Kidney epithelial cell (primary cell): ENCODE results near the gene KRTAP3-2. TPM values are rescaled to one million over a fixed set of nuclear protein-coding genes. Genes with fewer than 3 reads are reported as not detected.

Experiments used
- DNase-seq: peaks from one replicate; pipeline ENCODE4 v3.0.0-alpha.2; 2010; ENCODE audit warnings: low read depth
- H3K27me3 ChIP-seq: 2 replicates; pipeline ENCODE4 v1.6.0; 2011; ENCODE audit warnings: low read length; ENCODE audit not compliant: control insufficient read depth, insufficient read depth
- H3K36me3 ChIP-seq: 2 replicates; pipeline ENCODE4 v1.5.1; 2011; ENCODE audit warnings: low read length; ENCODE audit not compliant: control insufficient read depth, insufficient read depth
- H3K4me3 ChIP-seq: 2 replicates; pipeline ENCODE4 v1.5.1; 2011; ENCODE audit warnings: low read depth, mild to moderate bottlenecking, control low read depth, low read length
- CTCF ChIP-seq: IDR thresholded peaks from 2 replicates; pipeline ENCODE4 v1.5.1; 2011; ENCODE audit warnings: mild to moderate bottlenecking, moderate library complexity, low read length, control low read depth, inconsistent platforms; ENCODE audit not compliant: insufficient read depth, poor library complexity, severe bottlenecking
- total RNA-seq: library from RNA; depleted of rRNA; stranded (reverse); fragments of >200 nt; gene quantifications from 2 replicates; pipeline ENCODE4 v1.2.3, GENCODE V29; 2015

Gene KRTAP3-2
- total RNA-seq, 1 donor from 2014 or later = not detected

DNA sequence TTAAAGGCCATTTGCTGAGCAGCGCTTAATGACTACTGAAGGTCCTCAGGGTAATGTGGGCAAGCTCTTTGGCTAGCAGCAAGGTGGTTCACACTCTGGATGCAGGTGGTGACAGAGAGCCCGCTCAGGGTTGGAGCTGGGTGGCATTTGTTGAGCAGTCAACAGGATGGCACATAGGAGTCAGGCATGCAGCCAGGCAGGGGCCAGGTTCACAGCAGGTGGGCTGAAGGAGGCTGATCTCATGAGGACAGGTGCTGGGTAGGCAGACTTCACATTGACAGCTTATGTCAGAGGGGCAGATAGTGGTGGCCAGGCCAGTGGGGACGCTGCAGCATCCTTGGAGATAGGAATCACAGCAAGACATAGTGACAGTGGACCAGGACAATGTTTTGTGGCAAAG, 4.7 kb upstream of the KRTAP3-2 start:
- no peak overlapping the region for H3K4me3 ChIP-seq
- no peak for TF ChIP-seq CTCF
- no peaks in the 10 kb centered on the region for H3K27me3 ChIP-seq
- H3K36me3 ChIP-seq = no peaks in the 10 kb centered on the region
- no peak for DNase-seq

DNA sequence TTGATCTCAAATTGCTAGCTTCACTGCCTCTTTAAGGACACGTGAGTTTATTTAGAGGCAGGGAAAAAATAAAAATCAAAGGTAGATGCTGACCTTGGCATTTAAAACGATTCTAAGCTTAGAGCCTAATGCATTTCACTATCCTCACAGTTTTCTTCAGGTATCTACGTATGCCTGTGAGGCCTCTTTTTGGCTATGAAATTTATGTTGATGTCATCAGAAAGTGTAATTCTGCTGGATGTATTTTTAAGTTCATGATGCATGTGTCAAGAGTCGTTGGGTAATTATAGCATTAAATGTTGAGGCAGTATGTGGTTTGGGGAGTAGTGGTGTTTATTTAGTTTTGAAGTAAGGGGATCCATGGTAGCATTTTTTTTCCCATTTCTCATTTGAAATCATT, 4.2 kb upstream of the KRTAP3-2 start:
- H3K36me3 ChIP-seq = no peaks in the 10 kb centered on the region
- H3K27me3 ChIP-seq = no peaks in the 10 kb centered on the region
- no peak for TF ChIP-seq CTCF
- DNase-seq = no peak
- H3K4me3 ChIP-seq = no peak overlapping the region

- no peaks in the 10 kb centered on the region for H3K36me3 ChIP-seq
- no peak overlapping the region for H3K4me3 ChIP-seq
- no peaks in the 10 kb centered on the region for H3K27me3 ChIP-seq
- TF ChIP-seq CTCF = no peak
- DNase-seq = no peak
These were observed 3.1 kb upstream of the KRTAP3-2 start for GRCh38 chr17:41002814-41003213.

DNA sequence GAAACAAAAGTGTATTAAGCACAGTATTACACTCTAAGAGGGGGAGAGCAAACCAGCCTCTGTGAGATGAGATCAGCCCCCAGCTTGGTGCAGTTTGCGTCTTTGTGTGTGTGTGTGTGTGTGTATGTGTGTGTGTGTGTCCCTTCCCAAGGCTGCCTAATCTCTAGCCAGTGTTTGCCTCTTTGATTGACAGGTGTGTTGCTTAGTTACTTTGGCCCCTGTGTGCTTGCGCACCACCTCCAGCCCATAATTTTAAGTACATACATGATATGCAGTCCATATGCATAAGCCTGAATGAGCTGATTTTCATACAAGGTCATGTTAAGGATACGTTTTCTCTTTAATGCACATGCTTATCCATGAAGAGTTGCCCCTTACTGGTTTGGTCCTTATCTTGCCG, 2.1 kb upstream of the KRTAP3-2 start:
- TF ChIP-seq CTCF = no peak
- no peaks in the 10 kb centered on the region for H3K27me3 ChIP-seq

DNA sequence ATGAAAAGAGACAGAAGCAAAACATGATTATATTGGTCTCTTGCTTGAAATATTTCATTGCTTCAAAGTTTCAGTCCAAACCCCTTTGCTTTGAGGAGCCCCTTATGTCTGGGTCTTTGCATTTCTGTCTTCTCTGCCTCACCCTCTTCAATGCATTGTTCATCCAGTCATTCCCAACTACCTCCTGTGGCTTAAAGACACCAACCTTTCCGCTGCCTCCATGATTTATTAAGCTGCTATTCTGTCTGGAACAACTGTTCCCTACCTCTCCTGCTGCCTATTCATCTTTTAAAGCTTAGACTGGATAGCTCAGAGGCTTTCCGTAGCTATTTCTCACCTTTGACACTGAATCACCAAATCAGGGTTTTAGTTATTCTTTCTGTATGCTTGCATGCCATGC, 2.3 kb downstream of the KRTAP3-2 start:
- no peak for DNase-seq
- Histone ChIP-seq H3K27me3 (no peaks in the 10 kb centered on the region), H3K4me3 (no peak overlapping the region), H3K36me3 (no peaks in the 10 kb centered on the region)
- TF ChIP-seq CTCF = no peak

More for the DNA sequence above, 2.1 kb upstream of the KRTAP3-2 start:
- DNase-seq = no peak
- Histone ChIP-seq H3K36me3 (no peaks in the 10 kb centered on the region), H3K4me3 (no peak overlapping the region)

- Histone ChIP-seq H3K4me3 (no peak overlapping the region), H3K36me3 (no peaks in the 10 kb centered on the region), H3K27me3 (no peaks in the 10 kb centered on the region)
- no peak for DNase-seq
- TF ChIP-seq CTCF = no peak
These were observed 2.9 kb downstream of the KRTAP3-2 start for GRCh38 chr17:40996829-40997228.
